HG03520 (cell line): ENCODE data around the gene DOCK3.
"Not testable (repeated sequence)": the region's sequence is repeated elsewhere in the genome, so short reads cannot be mapped to it uniquely, and the experiment has no call there.

ENCODE experiments used
- ATAC-seq: cut with Tn5 transposase; IDR thresholded peaks from one replicate; pipeline ENCODE4 v1.9.1; 2021; ENCODE audit warnings: mild to moderate bottlenecking, moderate library complexity; ENCODE audit not compliant: unreplicated experiment

The DOCK3 gene

GRCh38 chr3:50874876-50875275 lies 200.1 kb downstream of the DOCK3 start:
- not testable (repeated sequence) for ATAC-seq

- ATAC-seq, result no peak
These were observed 202.2 kb downstream of the DOCK3 start for GRCh38 chr3:50876947-50877346.

GRCh38 chr3:50882733-50883132 lies 208.0 kb downstream of the DOCK3 start:
- not testable (repeated sequence) for ATAC-seq

GRCh38 chr3:50883755-50884154 lies 209.0 kb downstream of the DOCK3 start:
- no peak for ATAC-seq

- ATAC-seq, result no peak
These were observed 210.5 kb downstream of the DOCK3 start for GRCh38 chr3:50885070-50885850.

GRCh38 chr3:50890688-50891344 lies 216.1 kb downstream of the DOCK3 start:
- no peak for ATAC-seq

GRCh38 chr3:50901097-50901496 lies 226.4 kb downstream of the DOCK3 start:
- ATAC-seq, result not testable (repeated sequence)

- ATAC-seq, result no peak
These were observed 238.0 kb downstream of the DOCK3 start for GRCh38 chr3:50912746-50913145.

- ATAC-seq, result no peak
These were observed 238.5 kb downstream of the DOCK3 start for GRCh38 chr3:50913260-50913659.

GRCh38 chr3:50922071-50922470 lies 247.3 kb downstream of the DOCK3 start:
- ATAC-seq, result not testable (repeated sequence)

GRCh38 chr3:50923955-50924354 lies 249.2 kb downstream of the DOCK3 start:
- ATAC-seq, result no peak

- ATAC-seq, result no peak
These were observed 249.9 kb downstream of the DOCK3 start for GRCh38 chr3:50924638-50925037.

- no peak for ATAC-seq
These were observed 252.1 kb downstream of the DOCK3 start for GRCh38 chr3:50926868-50927267.

- ATAC-seq, result no peak
These were observed 255.9 kb downstream of the DOCK3 start for GRCh38 chr3:50930371-50931208.

- not testable (repeated sequence) for ATAC-seq
These were observed 258.2 kb downstream of the DOCK3 start for GRCh38 chr3:50932918-50933317.

GRCh38 chr3:50936389-50936788 lies 261.7 kb downstream of the DOCK3 start:
- ATAC-seq, result no peak

GRCh38 chr3:50947419-50947818 lies 272.7 kb downstream of the DOCK3 start:
- ATAC-seq, result no peak

GRCh38 chr3:50950591-50950990 lies 275.9 kb downstream of the DOCK3 start:
- ATAC-seq, result no peak

GRCh38 chr3:50953825-50954414 lies 279.2 kb downstream of the DOCK3 start:
- no peak for ATAC-seq

- ATAC-seq, result no peak
These were observed 286.7 kb downstream of the DOCK3 start for GRCh38 chr3:50961386-50961785.

- no peak for ATAC-seq
These were observed 296.8 kb downstream of the DOCK3 start for GRCh38 chr3:50971487-50971924.
